H1 (cell line): ENCODE data around the gene RRAGB.

Source experiments
- CEBPB ChIP-seq: IDR thresholded peaks from 2 replicates; pipeline ENCODE4 v1.6.1; 2012; ENCODE audit warnings: low read depth, low read length
- SUZ12 ChIP-seq: fragments of 200-600 bp; sonication (generic); IDR thresholded peaks from 2 replicates; pipeline ENCODE4 v1.6.1; 2012; ENCODE audit warnings: mild to moderate bottlenecking, inconsistent platforms, low read length, moderate library complexity, mixed read lengths
- TCF12 ChIP-seq: IDR thresholded peaks from 2 replicates; pipeline ENCODE4 v1.6.1; 2011; ENCODE audit warnings: low read depth, mild to moderate bottlenecking, low read length

- TF ChIP-seq TCF12 (no peak), CEBPB (no peak), SUZ12 (no peak)
Measured at GRCh38 chrX:55668084-55668483, 49.5 kb upstream of the RRAGB start.
